Calu3 (cell line): Measurements from ENCODE around the gene BEGAIN. TPM values are rescaled to one million over a fixed set of nuclear protein-coding genes. Genes with fewer than 3 reads are reported as not detected.

Experiments used
- BruUV-seq: library from RNA; stranded (reverse); fragments of 400-500 nt; replicated peaks from 2 replicates; lab custom pipeline; 2021; lab: Mats Ljungman, UMichigan
- CTCF ChIA-PET: fragments of 300-600 bp; sonication (Branson Sonifier 250); formaldehyde crosslinking; loops from one replicate; lab custom pipeline; 2022; ENCODE audit warnings: antibody characterized with exemption; lab: Charles Lee
- DNase-seq: peaks from one replicate; pipeline ENCODE4 v3.0.0; 2022
- H3K27ac Mint-ChIP-seq: one replicate; pipeline ENCODE4 v1.8.0; 2022; ENCODE audit warnings: mixed read lengths; ENCODE audit not compliant: unreplicated experiment
- H3K27me3 Mint-ChIP-seq: one replicate; pipeline ENCODE4 v1.8.0; 2022; ENCODE audit warnings: mixed read lengths; ENCODE audit not compliant: unreplicated experiment
- H3K36me3 Mint-ChIP-seq: one replicate; pipeline ENCODE4 v1.8.0; 2022; ENCODE audit warnings: mild to moderate bottlenecking, moderate library complexity, mixed read lengths; ENCODE audit not compliant: insufficient read depth, unreplicated experiment
- H3K4me1 Mint-ChIP-seq: one replicate; pipeline ENCODE4 v1.8.0; 2022; ENCODE audit warnings: mild to moderate bottlenecking, low read depth, mixed read lengths; ENCODE audit not compliant: unreplicated experiment
- H3K4me3 Mint-ChIP-seq: one replicate; pipeline ENCODE4 v1.8.0; 2022; ENCODE audit warnings: mild to moderate bottlenecking, low read depth, moderate library complexity, mixed read lengths; ENCODE audit not compliant: unreplicated experiment
- H3K9me3 Mint-ChIP-seq: one replicate; pipeline ENCODE4 v1.8.0; 2022; ENCODE audit warnings: low read depth, mixed read lengths; ENCODE audit not compliant: unreplicated experiment
- intact Hi-C: fragments of 100-400 bp; cut with micrococcal nuclease; formaldehyde crosslinking; loops from one replicate; pipeline ENCODE4 v1.10.0; 2022; ENCODE audit not compliant: unreplicated experiment
- total RNA-seq: library from RNA; stranded (reverse); gene quantifications from 2 replicates; pipeline ENCODE4 v1.2.3, GENCODE V29; 2022
- TF ChIP-seq, protein P1 (sequence below): fragments of 200-600 bp; IDR thresholded peaks from one replicate; pipeline ENCODE4 v1.8.0; 2022; ENCODE audit warnings: antibody characterized with exemption; ENCODE audit not compliant: unreplicated experiment

Gene BEGAIN
- total RNA-seq, 1 experiment from 2014 or later, result 0.26 TPM

GRCh38 chr14:100526632-100527031, 60.6 kb downstream of the BEGAIN start:
- Mint-ChIP-seq H3K27ac (no peak overlapping the region), H3K9me3 (no peaks in the 10 kb centered on the region), H3K4me1 (no peaks in the 10 kb centered on the region), H3K27me3 (no peaks in the 10 kb centered on the region), H3K36me3 (no peaks in the 10 kb centered on the region), H3K4me3 (no peak overlapping the region)
- CTCF ChIA-PET, result no interaction called here
- BruUV-seq, result no TSS peak
- intact Hi-C loops, result no loop called here
- TF ChIP-seq, protein P1, sequence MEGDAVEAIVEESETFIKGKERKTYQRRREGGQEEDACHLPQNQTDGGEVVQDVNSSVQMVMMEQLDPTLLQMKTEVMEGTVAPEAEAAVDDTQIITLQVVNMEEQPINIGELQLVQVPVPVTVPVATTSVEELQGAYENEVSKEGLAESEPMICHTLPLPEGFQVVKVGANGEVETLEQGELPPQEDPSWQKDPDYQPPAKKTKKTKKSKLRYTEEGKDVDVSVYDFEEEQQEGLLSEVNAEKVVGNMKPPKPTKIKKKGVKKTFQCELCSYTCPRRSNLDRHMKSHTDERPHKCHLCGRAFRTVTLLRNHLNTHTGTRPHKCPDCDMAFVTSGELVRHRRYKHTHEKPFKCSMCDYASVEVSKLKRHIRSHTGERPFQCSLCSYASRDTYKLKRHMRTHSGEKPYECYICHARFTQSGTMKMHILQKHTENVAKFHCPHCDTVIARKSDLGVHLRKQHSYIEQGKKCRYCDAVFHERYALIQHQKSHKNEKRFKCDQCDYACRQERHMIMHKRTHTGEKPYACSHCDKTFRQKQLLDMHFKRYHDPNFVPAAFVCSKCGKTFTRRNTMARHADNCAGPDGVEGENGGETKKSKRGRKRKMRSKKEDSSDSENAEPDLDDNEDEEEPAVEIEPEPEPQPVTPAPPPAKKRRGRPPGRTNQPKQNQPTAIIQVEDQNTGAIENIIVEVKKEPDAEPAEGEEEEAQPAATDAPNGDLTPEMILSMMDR, result no peak
- no peak for DNase-seq

- intact Hi-C loops, result no loop called here
- CTCF ChIA-PET, result no interaction called here
- BruUV-seq, result no TSS peak
- Mint-ChIP-seq H3K27ac (no peak overlapping the region), H3K4me3 (no peak overlapping the region), H3K9me3 (no peaks in the 10 kb centered on the region), H3K27me3 (no peaks in the 10 kb centered on the region), H3K36me3 (no peaks in the 10 kb centered on the region), H3K4me1 (no peaks in the 10 kb centered on the region)
- TF ChIP-seq, protein P1, result no peak
- DNase-seq, result no peak
These were observed 61.2 kb downstream of the BEGAIN start for GRCh38 chr14:100526057-100526456.

DNA sequence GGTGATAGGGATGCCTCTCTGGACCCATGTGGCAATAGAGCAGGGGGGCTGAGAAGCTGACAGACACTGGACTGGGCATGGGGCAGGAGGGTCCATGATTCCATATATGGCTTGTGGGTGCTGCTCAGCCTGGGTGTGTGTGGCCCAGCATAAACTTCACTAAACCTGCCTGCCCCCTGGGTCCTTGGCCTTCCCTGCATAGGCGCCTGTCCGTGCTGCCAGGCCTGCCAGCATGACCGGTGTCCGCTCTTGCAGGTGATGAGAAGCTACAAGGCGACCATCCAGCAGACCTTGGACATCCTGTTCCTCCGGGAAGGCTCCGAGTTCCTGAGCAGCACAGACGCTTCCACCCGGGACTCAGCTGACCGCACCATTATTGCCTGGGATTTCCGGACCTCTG, 61.6 kb downstream of the BEGAIN start:
- Mint-ChIP-seq H3K36me3 (no peaks in the 10 kb centered on the region), H3K4me3 (no peak overlapping the region), H3K27ac (no peak overlapping the region), H3K27me3 (no peaks in the 10 kb centered on the region), H3K4me1 (no peaks in the 10 kb centered on the region), H3K9me3 (no peaks in the 10 kb centered on the region)
- CTCF ChIA-PET, result no interaction called here
- intact Hi-C loops, result no loop called here
- TF ChIP-seq, protein P1, result no peak
- DNase-seq, result no peak
- no TSS peak for BruUV-seq

DNA sequence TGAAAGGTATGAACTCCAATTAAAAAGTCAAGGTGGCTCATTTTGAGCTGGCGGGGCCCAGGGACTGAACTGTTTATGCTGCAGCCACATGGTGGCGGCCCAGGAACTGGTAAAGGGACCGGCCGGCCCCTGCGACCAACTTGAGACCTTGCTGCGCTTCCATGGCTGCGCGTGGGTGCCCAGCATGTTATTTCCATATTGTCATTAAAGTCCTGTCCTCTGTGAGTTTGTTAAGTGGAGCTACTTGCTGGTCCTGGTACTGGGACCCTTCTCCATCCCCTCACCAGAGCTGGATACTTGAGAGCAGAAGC, 62.3 kb downstream of the BEGAIN start:
- Mint-ChIP-seq H3K27me3 (no peaks in the 10 kb centered on the region), H3K4me3 (no peak overlapping the region), H3K4me1 (no peaks in the 10 kb centered on the region), H3K27ac (no peak overlapping the region), H3K36me3 (no peaks in the 10 kb centered on the region), H3K9me3 (no peaks in the 10 kb centered on the region)
- TF ChIP-seq, protein P1, result no peak
- no TSS peak for BruUV-seq
- intact Hi-C loops, result no loop called here
- DNase-seq, result no peak
- CTCF ChIA-PET, result no interaction called here
